Hepatic stellate cell (primary cell): Measurements from ENCODE around the gene HNF1A.

Source experiments
- DNase-seq: peaks from one replicate; pipeline ENCODE4 v3.0.0; 2011; ENCODE audit warnings: low spot score

The HNF1A gene

GRCh38 chr12:121050725-121051124 is 72.4 kb downstream of the HNF1A start:
- DNase-seq, result no peak
